ENCODE measurements around the gene PTPRD.

DNA sequence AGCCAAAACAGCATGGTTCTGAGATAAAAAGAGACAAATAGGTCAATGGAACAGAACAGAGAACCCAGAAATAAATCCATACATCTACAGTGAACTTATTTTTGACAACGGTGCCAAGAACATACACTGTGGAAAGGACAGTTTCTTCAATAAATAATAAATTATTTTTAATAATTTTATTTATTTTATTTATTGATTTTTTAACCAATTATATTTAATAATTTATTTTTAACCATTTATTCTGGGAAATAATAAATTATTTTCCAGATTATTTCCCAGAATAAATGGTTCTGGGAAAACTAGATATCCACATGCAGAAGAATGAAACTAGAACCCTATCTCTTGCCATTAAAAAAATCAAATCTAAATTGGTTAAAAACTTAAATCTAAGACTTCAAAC, 1669.4 kb downstream of the PTPRD start:
- TF ChIP-seq CTCF (IDR thresholded peaks at IDR 0.05) (no peak), POLR2A (IDR thresholded peaks at IDR 0.05) (no peak)

All from thyroid gland (tissue), 4 donors.